H1 (cell line): Measurements from ENCODE around the gene ZNF382.

ENCODE experiments used
- CTCF ChIP-seq, 3 experiments: IDR thresholded peaks; 1 replicate in 2 of 3; 2 replicates in 1 of 3; pipeline versions ENCODE4 v1.5.1 to v1.6.1; 2011; ENCODE audit warnings: low read length in 3 of 3, mild to moderate bottlenecking in 3 of 3, inconsistent platforms in 2 of 3, low read depth in 1 of 3, moderate library complexity in 1 of 3; ENCODE audit not compliant: insufficient read depth in 1 of 3; ENCODE audit errors: control extremely low read depth in 1 of 3
- EZH2 ChIP-seq: fragments of 200-600 bp; sonication (generic); IDR thresholded peaks from 2 replicates; pipeline ENCODE4 v1.7.1; 2012; ENCODE audit warnings: low read depth, mild to moderate bottlenecking, moderate library complexity, low read length, inconsistent platforms; ENCODE audit not compliant: severe bottlenecking
- MAFK ChIP-seq: IDR thresholded peaks from 2 replicates; pipeline ENCODE4 v1.6.1; 2012; ENCODE audit warnings: low read depth, mild to moderate bottlenecking, improper control_type of control experiment, low read length
- POLR2A ChIP-seq, 2 experiments: IDR thresholded peaks; 1 replicate in 1 of 2; 2 replicates in 1 of 2; pipeline ENCODE4 v1.6.1; 2011; ENCODE audit warnings: low read depth in 2 of 2, low read length in 2 of 2, mild to moderate bottlenecking in 2 of 2; ENCODE audit errors: control extremely low read depth in 1 of 2
- POLR2AphosphoS5 ChIP-seq: IDR thresholded peaks from 2 replicates; pipeline ENCODE4 v1.6.1; 2011; ENCODE audit warnings: low read depth, low read length
- YY1 ChIP-seq: IDR thresholded peaks from 2 replicates; pipeline ENCODE4 v1.6.1; 2011; ENCODE audit warnings: low read depth, mild to moderate bottlenecking, low read length
- TF ChIP-seq, protein P1 (sequence below): IDR thresholded peaks from 2 replicates; pipeline ENCODE4 v1.6.1; 2012; ENCODE audit warnings: low read length, inconsistent platforms
- TF ChIP-seq, protein P2 (sequence below): IDR thresholded peaks from 2 replicates; pipeline ENCODE4 v1.6.1; 2011; ENCODE audit warnings: low read length, improper control_type of control experiment

GRCh38 chr19:36605101-36605876, at the start of gene ZNF382:
- TF ChIP-seq POLR2AphosphoS5 (no peak), YY1 (no peak), MAFK (no peak), EZH2 (no peak), POLR2A (IDR thresholded peaks at IDR 0.05; ENCODE audit: control extremely low read depth in 1 of 2, low read depth in 2 of 2, low read length in 2 of 2) (no peak), CTCF (IDR thresholded peaks at IDR 0.05; ENCODE audit: control extremely low read depth in 1 of 3, insufficient read depth in 1 of 3, low read depth in 1 of 3, low read length in 3 of 3) (no peak)
- TF ChIP-seq, protein P1, sequence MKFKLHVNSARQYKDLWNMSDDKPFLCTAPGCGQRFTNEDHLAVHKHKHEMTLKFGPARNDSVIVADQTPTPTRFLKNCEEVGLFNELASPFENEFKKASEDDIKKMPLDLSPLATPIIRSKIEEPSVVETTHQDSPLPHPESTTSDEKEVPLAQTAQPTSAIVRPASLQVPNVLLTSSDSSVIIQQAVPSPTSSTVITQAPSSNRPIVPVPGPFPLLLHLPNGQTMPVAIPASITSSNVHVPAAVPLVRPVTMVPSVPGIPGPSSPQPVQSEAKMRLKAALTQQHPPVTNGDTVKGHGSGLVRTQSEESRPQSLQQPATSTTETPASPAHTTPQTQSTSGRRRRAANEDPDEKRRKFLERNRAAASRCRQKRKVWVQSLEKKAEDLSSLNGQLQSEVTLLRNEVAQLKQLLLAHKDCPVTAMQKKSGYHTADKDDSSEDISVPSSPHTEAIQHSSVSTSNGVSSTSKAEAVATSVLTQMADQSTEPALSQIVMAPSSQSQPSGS: no peak
- TF ChIP-seq, protein P2, sequence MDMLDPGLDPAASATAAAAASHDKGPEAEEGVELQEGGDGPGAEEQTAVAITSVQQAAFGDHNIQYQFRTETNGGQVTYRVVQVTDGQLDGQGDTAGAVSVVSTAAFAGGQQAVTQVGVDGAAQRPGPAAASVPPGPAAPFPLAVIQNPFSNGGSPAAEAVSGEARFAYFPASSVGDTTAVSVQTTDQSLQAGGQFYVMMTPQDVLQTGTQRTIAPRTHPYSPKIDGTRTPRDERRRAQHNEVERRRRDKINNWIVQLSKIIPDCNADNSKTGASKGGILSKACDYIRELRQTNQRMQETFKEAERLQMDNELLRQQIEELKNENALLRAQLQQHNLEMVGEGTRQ: no peak
